MCF 10A (cell line): Measurements from ENCODE around the gene KCTD11. TPM values are rescaled to one million over a fixed set of nuclear protein-coding genes. Genes with fewer than 3 reads are reported as not detected.

ENCODE experiments used
- Bru-seq: library from RNA; stranded (reverse); fragments of 400-500 nt; gene quantifications from one replicate; lab custom pipeline; 2021; lab: Mats Ljungman, UMichigan
- BruChase-seq, 2 experiments: library from RNA; stranded (reverse); fragments of 400-500 nt; gene quantifications; one replicate each; lab custom pipeline; 2021; lab: Mats Ljungman, UMichigan
- BruUV-seq: library from RNA; stranded (reverse); fragments of 400-500 nt; replicated peaks from 2 replicates; lab custom pipeline; 2021; lab: Mats Ljungman, UMichigan
- CTCF ChIA-PET: fragments of 300-600 bp; sonication (Branson Sonifier 250); formaldehyde crosslinking; extraction: SDS; loops from one replicate; lab custom pipeline; 2021; ENCODE audit warnings: antibody characterized with exemption, inconsistent platforms; lab: Yijun Ruan, JAX
- POLR2A ChIA-PET: fragments of 300-600, 350-650 bp; sonication (Branson Sonifier 250); formaldehyde crosslinking; extraction: SDS; loops from one replicate; lab custom pipeline; 2020; ENCODE audit warnings: antibody characterized with exemption, inconsistent platforms; lab: Yijun Ruan, JAX
- DNase-seq: peaks from one replicate; pipeline ENCODE4 v3.0.0-alpha.2; 2018; ENCODE audit not compliant: unreplicated experiment
- H3K27ac Mint-ChIP-seq: one replicate; pipeline ENCODE4 v1.8.0; 2022; ENCODE audit warnings: mild to moderate bottlenecking, low read depth, mixed read lengths; ENCODE audit not compliant: unreplicated experiment
- H3K27me3 Mint-ChIP-seq: one replicate; pipeline ENCODE4 v1.8.0; 2022; ENCODE audit warnings: mixed read lengths; ENCODE audit not compliant: insufficient read depth, unreplicated experiment
- H3K36me3 Mint-ChIP-seq: one replicate; pipeline ENCODE4 v1.8.0; 2022; ENCODE audit warnings: mild to moderate bottlenecking, moderate library complexity, mixed read lengths; ENCODE audit not compliant: insufficient read depth, unreplicated experiment
- H3K4me1 Mint-ChIP-seq: one replicate; pipeline ENCODE4 v1.8.0; 2022; ENCODE audit warnings: mixed read lengths; ENCODE audit not compliant: insufficient read depth, unreplicated experiment
- H3K4me3 Mint-ChIP-seq: one replicate; pipeline ENCODE4 v1.8.0; 2022; ENCODE audit warnings: mild to moderate bottlenecking, moderate library complexity, mixed read lengths; ENCODE audit not compliant: unreplicated experiment
- H3K9me3 Mint-ChIP-seq: one replicate; pipeline ENCODE4 v1.8.0; 2022; ENCODE audit warnings: mixed read lengths; ENCODE audit not compliant: unreplicated experiment
- CTCF ChIP-seq: fragments of 200-600 bp; IDR thresholded peaks from one replicate; pipeline ENCODE4 v1.8.0; 2022; ENCODE audit warnings: antibody characterized with exemption, mild to moderate bottlenecking; ENCODE audit not compliant: unreplicated experiment
- intact Hi-C: fragments of 100-400 bp; cut with micrococcal nuclease; formaldehyde crosslinking; loops from 2 replicates; pipeline ENCODE4 v1.14.1; 2022
- long read RNA-seq: library from polyadenylated mRNA; stranded (forward); transcript quantifications from one replicate; pipeline ENCODE4 v2.0.0, GENCODE V29; 2022
- total RNA-seq: library from RNA; stranded (reverse); gene quantifications from 2 replicates; pipeline ENCODE4 v1.2.3, GENCODE V29; 2022

The KCTD11 gene
- total RNA-seq (9.2 and 10.1 TPM in 2 replicates), Bru-seq, nascent RNA (percentile 67 among the genes with signal in this experiment), BruChase-seq, experiment 1, labeled RNA remaining after a 6-hour chase (percentile 61 among the genes with signal in this experiment), BruChase-seq, experiment 2, labeled RNA remaining after a 2-hour chase (percentile 83 among the genes with signal in this experiment)
- long read RNA-seq, transcript KCTD11-201 (1 exons, 2,783 nt), result major isoform, 12 of 13 reads
- long read RNA-seq, partial matches to known transcripts, result 0 of 13 reads
- long read RNA-seq, other reads (novel, unspliced or antisense), result 0 of 13 reads

- H3K4me1 Mint-ChIP-seq, result peaks cover 17% of the 10 kb centered on the region
- no peaks in the 10 kb centered on the region for H3K9me3 Mint-ChIP-seq
- H3K4me3 Mint-ChIP-seq, result peak within 1 kb of the TSS; percentile 85
- TF ChIP-seq CTCF, result no peak
- intact Hi-C loops, result loop anchor here (5.0 to 10.0 kb wide), 2 partner anchors 130 to 333 kb away; partner anchors contain the start of genes POLR2A, SLC35G6, TP53 and WRAP53
- POLR2A ChIA-PET, result interaction anchor here (0.6 to 7.3 kb wide), 28 partner anchors 14 to 781 kb away, joined by 3 to 76 read pairs (median 4); partner anchors contain the start of genes ACADVL, ACAP1, DLG4 and GABARAP
- H3K27me3 Mint-ChIP-seq, result no peaks in the 10 kb centered on the region
- DNase-seq, result peak; percentile 89
- CTCF ChIA-PET, result interaction anchor here (0.7 to 6.0 kb wide), 3 partner anchors 62 to 85 kb away, joined by 4 to 57 read pairs (median 8); partner anchors contain the start of gene TMEM102
- BruUV-seq, result no TSS peak
- H3K36me3 Mint-ChIP-seq, result peaks cover 24% of the 10 kb centered on the region
- H3K27ac Mint-ChIP-seq, result peak within 1 kb of the TSS; percentile 93
These were observed at the start of gene KCTD11 for GRCh38 chr17:7351665-7352502. Gene KCTD11, plus strand, starts transcription at chr17:7352162.

GRCh38 chr17:7304179-7304578, 47.8 kb upstream of the KCTD11 start:
- CTCF ChIA-PET, result no interaction called here
- Mint-ChIP-seq H3K27ac (no peak overlapping the region), H3K9me3 (no peaks in the 10 kb centered on the region), H3K4me3 (no peak overlapping the region), H3K4me1 (no peaks in the 10 kb centered on the region), H3K27me3 (no peaks in the 10 kb centered on the region), H3K36me3 (peaks cover 19% of the 10 kb centered on the region)
- POLR2A ChIA-PET, result interaction anchor here (0.6 to 1.5 kb wide), 4 partner anchors 12 to 310 kb away, joined by 3 to 4 read pairs (median 4); no protein-coding TSS in a partner anchor
- no peak for DNase-seq
- BruUV-seq, result no TSS peak
- no peak for TF ChIP-seq CTCF
- intact Hi-C loops, result no loop called here

- peak; percentile 100 for DNase-seq
- peaks cover 48% of the 10 kb centered on the region for H3K36me3 Mint-ChIP-seq
- no peaks in the 10 kb centered on the region for H3K27me3 Mint-ChIP-seq
- ChIA-PET POLR2A (interaction anchor here (0.6 to 0.7 kb wide), 3 partner anchors 22 to 363 kb away, joined by 3 read pairs; no protein-coding TSS in a partner anchor), CTCF (no interaction called here)
- BruUV-seq, result no TSS peak
- H3K9me3 Mint-ChIP-seq, result no peaks in the 10 kb centered on the region
- TF ChIP-seq CTCF, result no peak
- peaks cover 24% of the 10 kb centered on the region for H3K4me1 Mint-ChIP-seq
- intact Hi-C loops, result no loop called here
- peak within 1 kb of the TSS; percentile 88 for H3K4me3 Mint-ChIP-seq
- peak within 1 kb of the TSS; percentile 90 for H3K27ac Mint-ChIP-seq
These were observed 44.9 kb upstream of the KCTD11 start, which contains the start of gene EIF5A for GRCh38 chr17:7306911-7307685. Gene EIF5A, plus strand, starts transcription at chr17:7307628. Its CDS starts 2,008 bp downstream, at chr17:7309636.
